Subcutaneous adipose tissue (tissue), 4 donors: ENCODE measurements around the gene RFC1. TPM values are rescaled to one million over a fixed set of nuclear protein-coding genes. Genes with fewer than 3 reads are reported as not detected.

ENCODE experiments used
- total RNA-seq, 4 donors: library from RNA; depleted of rRNA; stranded (reverse); fragments of >200 nt; gene quantifications; one replicate each; pipeline ENCODE4 v1.1.0, GENCODE V29; 2016
- TF ChIP-seq, protein P1 (sequence below): fragments of 450-650 bp; IDR thresholded peaks from one replicate; pipeline ENCODE4 v1.5.1; 2016; ENCODE audit warnings: low read depth, mild to moderate bottlenecking, control low read depth, antibody characterized with exemption, moderate library complexity

RFC1 gene
- total RNA-seq, 4 donors from 2014 or later, result 29.9 to 42.3 (median 39.0) TPM

DNA sequence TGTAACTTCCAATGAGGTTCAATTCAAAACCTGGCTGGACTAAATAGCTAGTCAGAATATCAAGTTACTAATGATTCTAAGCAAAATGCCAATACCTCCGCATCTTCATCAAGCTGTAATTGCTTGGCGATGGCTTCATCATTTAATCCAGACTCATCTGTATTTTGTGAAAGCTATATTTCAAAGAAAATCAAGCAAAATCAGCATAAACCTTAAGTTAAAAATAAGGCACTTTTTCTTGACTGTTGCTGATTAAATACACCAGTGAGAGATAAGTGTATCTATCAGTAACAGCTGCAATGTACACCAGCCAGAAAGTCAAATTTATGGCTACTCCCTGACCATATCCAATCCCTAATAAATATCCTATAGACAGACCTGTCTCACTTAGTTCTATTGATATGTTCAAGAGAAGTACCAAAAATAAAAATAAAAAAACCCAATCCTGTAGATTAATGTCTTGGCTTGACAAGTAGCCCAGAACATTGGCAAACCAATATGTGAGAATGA lies 39.6 kb downstream of the RFC1 start:
- TF ChIP-seq, protein P1, sequence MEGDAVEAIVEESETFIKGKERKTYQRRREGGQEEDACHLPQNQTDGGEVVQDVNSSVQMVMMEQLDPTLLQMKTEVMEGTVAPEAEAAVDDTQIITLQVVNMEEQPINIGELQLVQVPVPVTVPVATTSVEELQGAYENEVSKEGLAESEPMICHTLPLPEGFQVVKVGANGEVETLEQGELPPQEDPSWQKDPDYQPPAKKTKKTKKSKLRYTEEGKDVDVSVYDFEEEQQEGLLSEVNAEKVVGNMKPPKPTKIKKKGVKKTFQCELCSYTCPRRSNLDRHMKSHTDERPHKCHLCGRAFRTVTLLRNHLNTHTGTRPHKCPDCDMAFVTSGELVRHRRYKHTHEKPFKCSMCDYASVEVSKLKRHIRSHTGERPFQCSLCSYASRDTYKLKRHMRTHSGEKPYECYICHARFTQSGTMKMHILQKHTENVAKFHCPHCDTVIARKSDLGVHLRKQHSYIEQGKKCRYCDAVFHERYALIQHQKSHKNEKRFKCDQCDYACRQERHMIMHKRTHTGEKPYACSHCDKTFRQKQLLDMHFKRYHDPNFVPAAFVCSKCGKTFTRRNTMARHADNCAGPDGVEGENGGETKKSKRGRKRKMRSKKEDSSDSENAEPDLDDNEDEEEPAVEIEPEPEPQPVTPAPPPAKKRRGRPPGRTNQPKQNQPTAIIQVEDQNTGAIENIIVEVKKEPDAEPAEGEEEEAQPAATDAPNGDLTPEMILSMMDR, result no peak

DNA sequence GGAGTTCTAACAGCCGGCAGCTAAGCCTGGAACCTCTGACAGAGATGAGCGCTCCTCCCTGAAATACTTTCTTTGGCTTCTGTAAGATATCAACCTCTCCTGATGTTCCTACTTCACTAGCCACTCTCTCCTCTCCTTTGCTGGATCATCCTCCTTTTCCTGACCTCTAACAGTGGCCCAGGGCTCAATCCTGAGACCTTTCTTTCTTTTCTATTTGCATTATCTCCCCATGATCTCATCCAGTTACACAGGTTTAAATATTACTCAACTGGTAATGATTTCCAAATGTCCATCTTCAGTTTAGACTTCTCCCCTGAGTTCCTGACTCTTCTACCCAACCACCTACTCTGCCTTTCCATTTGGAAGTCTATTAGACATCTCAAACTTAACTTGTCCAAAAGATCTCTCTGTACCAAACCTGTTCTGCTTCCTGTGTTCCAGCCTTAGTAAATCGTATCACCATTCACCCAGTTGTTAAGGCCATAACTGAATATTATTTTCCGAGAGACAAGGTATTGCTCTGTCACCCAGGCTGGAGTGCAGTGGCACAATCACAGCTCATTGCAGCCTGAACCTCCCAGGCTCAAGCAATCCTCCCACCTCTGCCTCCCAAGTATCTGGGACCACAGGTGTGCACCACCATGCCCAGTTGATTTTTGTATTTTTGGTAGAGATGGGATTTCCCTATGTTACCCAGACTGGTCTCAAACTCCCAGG lies 41.1 kb downstream of the RFC1 start:
- TF ChIP-seq, protein P1, result no peak

DNA sequence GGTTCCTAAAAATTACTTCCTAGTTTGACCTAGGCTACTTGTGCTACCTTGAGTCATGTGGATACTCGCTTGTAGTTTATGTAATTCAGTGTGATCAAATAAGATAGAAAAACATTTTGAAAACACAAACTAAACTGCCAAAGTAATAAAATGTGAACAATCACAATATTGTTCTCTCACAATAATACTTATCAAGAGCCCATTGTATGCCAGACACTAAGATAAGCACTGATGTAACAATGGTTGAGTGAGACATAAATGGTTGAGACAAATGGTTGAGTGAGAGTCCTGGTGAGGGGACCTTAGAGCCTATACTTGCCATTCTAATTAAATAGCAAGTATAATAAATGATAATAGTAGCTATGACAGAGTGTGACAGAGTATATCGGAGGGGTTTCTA lies 41.7 kb downstream of the RFC1 start:
- TF ChIP-seq, protein P1, result no peak

DNA sequence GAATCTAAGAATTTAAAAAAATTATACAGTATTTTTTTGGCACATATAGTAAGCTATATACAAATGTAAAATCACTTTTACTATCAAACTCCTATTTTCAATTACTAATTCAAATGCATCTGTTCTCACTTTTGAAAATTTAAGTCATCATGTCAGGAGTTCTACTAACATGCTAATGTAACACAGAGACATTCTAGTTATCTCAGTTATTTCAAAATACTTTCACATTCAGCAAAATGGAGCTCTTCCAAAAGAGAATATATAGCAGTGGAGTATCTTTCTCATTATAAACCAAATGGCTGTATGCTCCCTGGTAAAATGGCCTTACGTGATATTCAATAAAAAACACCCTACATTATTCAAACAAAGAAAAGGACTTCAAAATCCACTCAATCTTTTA lies 42.3 kb downstream of the RFC1 start:
- TF ChIP-seq, protein P1, result no peak

- TF ChIP-seq, protein P1, result no peak
Measured at GRCh38 chr4:39320381-39321115, 45.6 kb downstream of the RFC1 start.

DNA sequence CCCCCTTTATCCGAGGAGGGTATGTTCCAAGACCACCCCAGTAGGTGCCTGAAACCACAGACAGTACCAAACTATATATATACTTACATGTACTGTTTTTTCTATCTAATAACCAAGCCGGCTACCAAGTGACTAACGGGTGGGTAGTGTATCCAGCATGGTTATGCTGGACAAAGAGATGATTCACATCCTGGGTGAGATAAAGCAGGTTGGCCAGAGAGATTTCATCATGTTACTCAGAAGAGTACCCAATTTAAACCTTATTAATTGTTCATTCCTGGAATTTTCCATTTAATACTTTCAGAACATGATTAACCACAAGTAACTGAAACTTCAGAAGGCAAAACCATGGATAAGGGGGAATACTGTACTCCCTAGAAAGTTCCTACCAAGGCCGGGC lies 46.5 kb downstream of the RFC1 start:
- TF ChIP-seq, protein P1, result no peak

- TF ChIP-seq, protein P1, result no peak
Measured at GRCh38 chr4:39312816-39313215, 53.3 kb downstream of the RFC1 start.
